Measurements from ENCODE around the gene MRPL40. TPM values are rescaled to one million over a fixed set of nuclear protein-coding genes. Genes with fewer than 3 reads are reported as not detected.

The MRPL40 gene
- total RNA-seq, 2 experiments from 2014 or later = 10.7 to 11.3 TPM

DNA sequence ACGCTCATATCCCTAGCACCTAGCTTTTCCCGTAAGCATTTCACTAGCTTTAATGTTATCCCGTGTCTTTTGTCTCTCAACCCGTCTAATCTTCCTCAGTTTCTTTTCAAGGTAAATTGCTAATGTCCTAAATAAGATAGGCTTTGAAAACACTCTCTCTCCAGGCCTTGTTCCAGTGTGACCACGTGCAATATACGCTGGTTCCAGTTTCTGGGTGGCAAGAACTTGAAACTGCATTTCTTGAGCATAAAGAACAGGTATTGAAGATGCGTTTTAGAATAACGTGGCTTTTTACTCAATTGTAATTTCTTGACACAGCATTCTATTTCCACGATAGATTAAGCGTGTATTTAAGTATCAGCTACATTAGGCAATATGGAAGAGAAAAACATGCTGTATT lies 48.4 kb downstream of the MRPL40 start:
- no peaks in the 10 kb centered on the region for H3K9me3 ChIP-seq (ENCODE audit: control insufficient read depth in 1 of 2, insufficient read depth in 1 of 2, low read length in 2 of 2)
- peaks cover 19% of the 10 kb centered on the region for H3K4me1 ChIP-seq (ENCODE audit: insufficient read depth, low read length)
- intact Hi-C loops (cut with DNase I, micrococcal nuclease) = loop anchor here in 1 of 2 experiments (2.0 to 10.0 kb wide), 2 partner anchors 190 to 444 kb away; partner anchors contain the start of gene CLTCL1
- DNase-seq = no peak
- peak overlapping the region; percentile 100 for H3K27ac Mint-ChIP-seq
- ATAC-seq (ENCODE audit: poor library complexity) = no peak
- no peaks in the 10 kb centered on the region for H3K27me3 ChIP-seq (ENCODE audit: control insufficient read depth in 1 of 2, insufficient read depth in 2 of 2, low read length in 2 of 2)
- H3K9me3 Mint-ChIP-seq = no peaks in the 10 kb centered on the region
- peaks cover 5% of the 10 kb centered on the region for H3K36me3 ChIP-seq (ENCODE audit: insufficient read depth, low read length)
- TF ChIP-seq, protein P1, sequence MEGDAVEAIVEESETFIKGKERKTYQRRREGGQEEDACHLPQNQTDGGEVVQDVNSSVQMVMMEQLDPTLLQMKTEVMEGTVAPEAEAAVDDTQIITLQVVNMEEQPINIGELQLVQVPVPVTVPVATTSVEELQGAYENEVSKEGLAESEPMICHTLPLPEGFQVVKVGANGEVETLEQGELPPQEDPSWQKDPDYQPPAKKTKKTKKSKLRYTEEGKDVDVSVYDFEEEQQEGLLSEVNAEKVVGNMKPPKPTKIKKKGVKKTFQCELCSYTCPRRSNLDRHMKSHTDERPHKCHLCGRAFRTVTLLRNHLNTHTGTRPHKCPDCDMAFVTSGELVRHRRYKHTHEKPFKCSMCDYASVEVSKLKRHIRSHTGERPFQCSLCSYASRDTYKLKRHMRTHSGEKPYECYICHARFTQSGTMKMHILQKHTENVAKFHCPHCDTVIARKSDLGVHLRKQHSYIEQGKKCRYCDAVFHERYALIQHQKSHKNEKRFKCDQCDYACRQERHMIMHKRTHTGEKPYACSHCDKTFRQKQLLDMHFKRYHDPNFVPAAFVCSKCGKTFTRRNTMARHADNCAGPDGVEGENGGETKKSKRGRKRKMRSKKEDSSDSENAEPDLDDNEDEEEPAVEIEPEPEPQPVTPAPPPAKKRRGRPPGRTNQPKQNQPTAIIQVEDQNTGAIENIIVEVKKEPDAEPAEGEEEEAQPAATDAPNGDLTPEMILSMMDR (IDR thresholded peaks at IDR 0.05) = no peak
- peaks cover 11% of the 10 kb centered on the region for H3K36me3 Mint-ChIP-seq (ENCODE audit: low read depth)
- no peaks in the 10 kb centered on the region for H3K27me3 Mint-ChIP-seq
- no peak overlapping the region for H3K4me3 ChIP-seq (ENCODE audit: low read length)
- ChIA-PET CTCF (no interaction called here), POLR2A (interaction anchor here (1.4 to 1.5 kb wide), 2 partner anchors 332 to 358 kb away, joined by 3 read pairs; partner anchors contain the start of gene DGCR2)
- H3K4me1 Mint-ChIP-seq (ENCODE audit: low read depth) = peaks cover 30% of the 10 kb centered on the region
- peak overlapping the region; percentile 96 for H3K4me3 Mint-ChIP-seq
- H3K27ac ChIP-seq (ENCODE audit: low read depth in 1 of 2, low read length in 2 of 2) = no peak overlapping the region

DNA sequence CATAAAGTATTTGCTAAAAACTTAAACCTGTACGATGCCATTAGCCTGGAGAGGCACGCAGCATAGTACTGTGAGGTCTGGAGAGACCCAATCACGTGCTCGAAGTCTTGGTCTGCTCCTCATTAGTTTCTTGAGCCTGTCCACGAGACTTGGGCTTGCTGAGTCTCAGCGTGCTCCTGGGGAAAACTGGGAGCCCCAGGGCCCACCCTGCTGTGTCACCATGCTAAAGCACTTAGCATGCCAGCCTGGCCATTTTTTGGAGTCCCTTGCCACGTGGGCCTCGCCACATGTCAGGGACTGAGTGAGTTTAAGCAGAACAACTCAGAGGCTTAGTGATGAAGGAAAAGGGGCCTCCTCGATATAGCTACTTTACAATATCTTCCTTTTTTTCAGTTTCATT lies 50.0 kb downstream of the MRPL40 start:
- DNase-seq = no peak
- Mint-ChIP-seq H3K27ac (no peak overlapping the region), H3K36me3 (ENCODE audit: low read depth) (peaks cover 9% of the 10 kb centered on the region), H3K4me1 (ENCODE audit: low read depth) (peaks cover 19% of the 10 kb centered on the region), H3K4me3 (no peak overlapping the region), H3K27me3 (no peaks in the 10 kb centered on the region), H3K9me3 (no peaks in the 10 kb centered on the region)
- CTCF ChIA-PET = no interaction called here
- peaks cover 14% of the 10 kb centered on the region for H3K4me1 ChIP-seq (ENCODE audit: insufficient read depth, low read length)
- POLR2A ChIA-PET = no interaction called here
- no peaks in the 10 kb centered on the region for H3K27me3 ChIP-seq (ENCODE audit: control insufficient read depth in 1 of 2, insufficient read depth in 2 of 2, low read length in 2 of 2)
- no peak overlapping the region for H3K4me3 ChIP-seq (ENCODE audit: low read length)
- H3K9me3 ChIP-seq (ENCODE audit: control insufficient read depth in 1 of 2, insufficient read depth in 1 of 2, low read length in 2 of 2) = no peaks in the 10 kb centered on the region
- H3K27ac ChIP-seq (ENCODE audit: low read depth in 1 of 2, low read length in 2 of 2) = no peak overlapping the region
- TF ChIP-seq, protein P1 (IDR thresholded peaks at IDR 0.05) = no peak
- H3K36me3 ChIP-seq (ENCODE audit: insufficient read depth, low read length) = no peaks in the 10 kb centered on the region
- intact Hi-C loops (cut with DNase I, micrococcal nuclease) = loop anchor here in 1 of 2 experiments (10.0 kb wide), 1 partner anchor 443 kb away; no protein-coding TSS in a partner anchor
- ATAC-seq (ENCODE audit: poor library complexity) = no peak

DNA sequence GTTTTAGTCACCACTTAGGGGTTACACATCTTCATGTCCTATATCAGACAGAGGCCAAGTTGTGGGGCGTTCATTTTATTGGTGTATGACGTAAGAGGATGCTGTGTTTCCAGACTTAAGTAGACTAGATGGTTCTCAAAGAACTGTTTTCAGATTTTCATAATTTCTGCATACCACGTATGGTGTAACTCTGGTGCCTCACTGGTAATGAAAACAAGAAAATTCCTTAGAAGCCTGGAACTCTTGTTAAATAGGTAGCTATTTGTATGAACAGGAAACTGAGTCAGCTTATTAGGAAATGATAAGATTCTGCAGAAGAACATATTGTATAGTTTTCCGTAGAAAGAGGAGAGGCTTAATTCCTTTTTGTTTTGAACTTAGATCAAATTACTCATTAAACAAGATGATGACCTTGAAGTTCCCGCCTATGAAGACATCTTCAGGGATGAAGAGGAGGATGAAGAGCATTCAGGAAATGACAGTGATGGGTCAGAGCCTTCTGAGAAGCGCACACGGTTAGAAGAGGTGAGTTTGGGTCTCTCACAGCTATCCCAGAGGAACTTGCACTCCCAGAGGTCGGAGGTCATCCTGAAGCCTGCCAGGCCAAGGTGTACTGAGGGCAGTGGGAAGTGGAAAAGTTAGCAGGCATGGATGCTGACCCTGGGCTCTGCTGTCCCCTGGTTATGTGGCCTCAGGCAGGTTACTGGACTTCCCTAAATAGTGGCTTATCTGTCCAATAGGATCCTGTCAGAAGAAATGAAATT lies 51.3 kb downstream of the MRPL40 start:
- no peak overlapping the region for H3K4me3 ChIP-seq (ENCODE audit: low read length)
- Mint-ChIP-seq H3K4me3 (no peak overlapping the region), H3K27ac (no peak overlapping the region), H3K27me3 (no peaks in the 10 kb centered on the region), H3K36me3 (ENCODE audit: low read depth) (peaks cover 9% of the 10 kb centered on the region), H3K4me1 (ENCODE audit: low read depth) (peaks cover 9% of the 10 kb centered on the region), H3K9me3 (no peaks in the 10 kb centered on the region)
- H3K36me3 ChIP-seq (ENCODE audit: insufficient read depth, low read length) = no peaks in the 10 kb centered on the region
- ChIA-PET CTCF (no interaction called here), POLR2A (no interaction called here)
- no peaks in the 10 kb centered on the region for H3K27me3 ChIP-seq (ENCODE audit: control insufficient read depth in 1 of 2, insufficient read depth in 2 of 2, low read length in 2 of 2)
- H3K9me3 ChIP-seq (ENCODE audit: control insufficient read depth in 1 of 2, insufficient read depth in 1 of 2, low read length in 2 of 2) = no peaks in the 10 kb centered on the region
- TF ChIP-seq, protein P1 (IDR thresholded peaks at IDR 0.05) = no peak
- H3K27ac ChIP-seq (ENCODE audit: low read depth in 1 of 2, low read length in 2 of 2) = no peak overlapping the region
- H3K4me1 ChIP-seq (ENCODE audit: insufficient read depth, low read length) = peaks cover 6% of the 10 kb centered on the region
- ATAC-seq (ENCODE audit: poor library complexity) = no peak
- DNase-seq = no peak
- intact Hi-C loops (cut with DNase I, micrococcal nuclease) = loop anchor here in 1 of 2 experiments (10.0 kb wide), 1 partner anchor 441 kb away; no protein-coding TSS in a partner anchor

Other genes starting within 250 kb of the MRPL40 start
- 1 to 10 TPM in 1 of 2 experiments, under 1 TPM in 1; 0.52 to 1.5 TPM for gene CLTCL1, start 140.8 kb upstream of the MRPL40 start, total RNA-seq
- 10 to 100 TPM; 15.2 to 15.5 TPM for gene HIRA, start 812 bp upstream of the MRPL40 start, total RNA-seq
- gene C22orf39, start 15.2 kb downstream of the MRPL40 start, total RNA-seq = 10 to 100 TPM; 30.2 to 32.6 TPM
- gene UFD1, start 46.6 kb downstream of the MRPL40 start, total RNA-seq = 10 to 100 TPM; 68.5 to 77.4 TPM
- under 1 TPM; 0.75 to 0.82 TPM for gene CDC45, start 47.4 kb downstream of the MRPL40 start, total RNA-seq
- gene CLDN5, start 91.9 kb downstream of the MRPL40 start, total RNA-seq = not detected